Measurements from ENCODE around the gene LMOD2.

Gene LMOD2

GRCh38 chr7:123624527-123625183 is 31.0 kb upstream of the LMOD2 start:
- H3K9me3 ChIP-seq (ENCODE audit: low read length) = no peaks in the 10 kb centered on the region
- no peaks in the 10 kb centered on the region for H3K79me2 ChIP-seq (ENCODE audit: insufficient read depth, low read length)
- peak overlapping the region; percentile 40; the same call in 1 of the 2 replicates for H2AFZ ChIP-seq (ENCODE audit: low read length)
- no peaks in the 10 kb centered on the region for H3K36me3 ChIP-seq (ENCODE audit: insufficient read depth, low read length)
- no peaks in the 10 kb centered on the region for H3K27me3 ChIP-seq (ENCODE audit: insufficient read depth, low read length)
- no peaks in the 10 kb centered on the region for H3K9me2 ChIP-seq (ENCODE audit: low read depth, low read length)
- no peaks in the 10 kb centered on the region for H4K20me1 ChIP-seq (ENCODE audit: insufficient read depth, low read length)
- H3K9ac ChIP-seq (ENCODE audit: low read length) = no peak overlapping the region
- H3K4me3 ChIP-seq (ENCODE audit: low read depth, low read length, poor library complexity, severe bottlenecking) = no peak overlapping the region
- H3K27ac ChIP-seq (ENCODE audit: low read depth, low read length, poor library complexity, severe bottlenecking) = no peak overlapping the region
- peak overlapping the region; percentile 41; the same call in 1 of the 2 replicates for H3K4me2 ChIP-seq (ENCODE audit: low read length)
- H3K4me1 ChIP-seq (ENCODE audit: insufficient read depth, low read length, severe bottlenecking) = peaks cover 6% of the 10 kb centered on the region
- no peaks in the 10 kb centered on the region for H3F3A ChIP-seq (ENCODE audit: insufficient read depth, low read length)
- no peak for TF ChIP-seq EZH2 (IDR thresholded peaks at IDR 0.05; ENCODE audit: borderline replicate concordance, low read length)
- TF ChIP-seq CTCF (IDR thresholded peaks at IDR 0.05; ENCODE audit: low read length) = peak; percentile 99

- no peaks in the 10 kb centered on the region for H3K27me3 ChIP-seq (ENCODE audit: insufficient read depth, low read length)
Observed at GRCh38 chr7:123625254-123625653, 30.4 kb upstream of the LMOD2 start.

GRCh38 chr7:123627851-123628250 is 27.8 kb upstream of the LMOD2 start:
- Histone ChIP-seq H3F3A (ENCODE audit: insufficient read depth, low read length) (no peaks in the 10 kb centered on the region), H3K79me2 (ENCODE audit: insufficient read depth, low read length) (no peaks in the 10 kb centered on the region), H3K4me1 (ENCODE audit: insufficient read depth, low read length, severe bottlenecking) (peaks cover 6% of the 10 kb centered on the region), H3K4me3 (ENCODE audit: low read depth, low read length, poor library complexity, severe bottlenecking) (no peak overlapping the region), H3K27ac (ENCODE audit: low read depth, low read length, poor library complexity, severe bottlenecking) (no peak overlapping the region), H3K36me3 (ENCODE audit: insufficient read depth, low read length) (no peaks in the 10 kb centered on the region), H3K4me2 (ENCODE audit: low read length) (no peak overlapping the region), H3K9me3 (ENCODE audit: low read length) (no peaks in the 10 kb centered on the region), H2AFZ (ENCODE audit: low read length) (no peak overlapping the region), H4K20me1 (ENCODE audit: insufficient read depth, low read length) (no peaks in the 10 kb centered on the region), H3K27me3 (ENCODE audit: insufficient read depth, low read length) (no peaks in the 10 kb centered on the region), H3K9me2 (ENCODE audit: low read depth, low read length) (no peaks in the 10 kb centered on the region), H3K9ac (ENCODE audit: low read length) (no peak overlapping the region)
- TF ChIP-seq CTCF (IDR thresholded peaks at IDR 0.05; ENCODE audit: low read length) (no peak), EZH2 (IDR thresholded peaks at IDR 0.05; ENCODE audit: borderline replicate concordance, low read length) (no peak)

More at GRCh38 chr7:123625254-123625653, 30.4 kb upstream of the LMOD2 start:
- Histone ChIP-seq H4K20me1 (ENCODE audit: insufficient read depth, low read length) (no peaks in the 10 kb centered on the region), H3K79me2 (ENCODE audit: insufficient read depth, low read length) (no peaks in the 10 kb centered on the region), H3K9me2 (ENCODE audit: low read depth, low read length) (no peaks in the 10 kb centered on the region), H3K4me2 (ENCODE audit: low read length) (no peak overlapping the region), H3K4me1 (ENCODE audit: insufficient read depth, low read length, severe bottlenecking) (peaks cover 6% of the 10 kb centered on the region), H3K4me3 (ENCODE audit: low read depth, low read length, poor library complexity, severe bottlenecking) (no peak overlapping the region), H3F3A (ENCODE audit: insufficient read depth, low read length) (no peaks in the 10 kb centered on the region), H3K9me3 (ENCODE audit: low read length) (no peaks in the 10 kb centered on the region), H3K36me3 (ENCODE audit: insufficient read depth, low read length) (no peaks in the 10 kb centered on the region), H3K27ac (ENCODE audit: low read depth, low read length, poor library complexity, severe bottlenecking) (no peak overlapping the region), H2AFZ (ENCODE audit: low read length) (no peak overlapping the region), H3K9ac (ENCODE audit: low read length) (no peak overlapping the region)
- no peak for TF ChIP-seq CTCF (IDR thresholded peaks at IDR 0.05; ENCODE audit: low read length)
- no peak for TF ChIP-seq EZH2 (IDR thresholded peaks at IDR 0.05; ENCODE audit: borderline replicate concordance, low read length)

All from OCI-LY1 (cell line).